ENCODE results near the gene PTK7.
"Not testable (repeated sequence)": the region's sequence is repeated elsewhere in the genome, so short reads cannot be mapped to it uniquely, and the experiment has no call there.

Gene PTK7

GRCh38 chr6:43055966-43056365 lies 20.1 kb upstream of the PTK7 start:
- no peak for DNase-seq

GRCh38 chr6:43058531-43058930 lies 17.6 kb upstream of the PTK7 start:
- DNase-seq, result no peak

GRCh38 chr6:43059168-43060033 lies 16.7 kb upstream of the PTK7 start, which contains the start of the genes KLC4 and MRPL2:
Gene KLC4 (plus strand): TSS chr6:43059631. CDS start chr6:43061336, 1,705 bp downstream.
Gene MRPL2 (minus strand): TSS chr6:43059434. CDS start chr6:43059381, 53 bp downstream.
- DNase-seq, result peak; percentile 89

GRCh38 chr6:43060034-43060754 lies 15.9 kb upstream of the PTK7 start:
- DNase-seq, result peak; percentile 9

- DNase-seq, result no peak
Measured at GRCh38 chr6:43060755-43061633, 15.1 kb upstream of the PTK7 start.

GRCh38 chr6:43061861-43062260 lies 14.3 kb upstream of the PTK7 start:
- no peak for DNase-seq

- no peak for DNase-seq
Measured at GRCh38 chr6:43062818-43063217, 13.3 kb upstream of the PTK7 start.

- DNase-seq, result no peak
Measured at GRCh38 chr6:43070028-43070632, 6.0 kb upstream of the PTK7 start.

- DNase-seq, result no peak
Measured at GRCh38 chr6:43074847-43075669, 1.1 kb upstream of the PTK7 start.

- DNase-seq, result no peak
Measured at GRCh38 chr6:43076464-43077332, 584 bp downstream of the PTK7 start.

GRCh38 chr6:43077333-43077809 lies 1.3 kb downstream of the PTK7 start:
- DNase-seq, result no peak

GRCh38 chr6:43077981-43078511 lies 1.9 kb downstream of the PTK7 start:
- no peak for DNase-seq

- no peak for DNase-seq
Measured at GRCh38 chr6:43078691-43079090, 2.6 kb downstream of the PTK7 start.

GRCh38 chr6:43081043-43081442 lies 4.9 kb downstream of the PTK7 start:
- DNase-seq, result no peak

GRCh38 chr6:43081922-43082321 lies 5.8 kb downstream of the PTK7 start:
- not testable (repeated sequence) for DNase-seq

GRCh38 chr6:43082806-43083655 lies 6.9 kb downstream of the PTK7 start:
- no peak for DNase-seq

- no peak for DNase-seq
Measured at GRCh38 chr6:43086022-43086658, 10.0 kb downstream of the PTK7 start.

GRCh38 chr6:43088654-43089056 lies 12.5 kb downstream of the PTK7 start:
- DNase-seq, result no peak

- DNase-seq, result no peak
Measured at GRCh38 chr6:43089467-43089866, 13.4 kb downstream of the PTK7 start.

Measured in NCI-H187 treated with DMSO at 0.1 percent for 48 hours (cell line).